GM18505 (cell line): Measurements from ENCODE around the gene TENT4B.

ENCODE experiments used
- ATAC-seq: cut with Tn5 transposase; IDR thresholded peaks from one replicate; pipeline ENCODE4 v1.9.1; 2021; ENCODE audit not compliant: unreplicated experiment
- POLR2A ChIP-seq: IDR thresholded peaks from 4 replicates; pipeline ENCODE4 v1.6.1; 2011; ENCODE audit warnings: borderline replicate concordance; ENCODE audit not compliant: insufficient read depth, insufficient read length; ENCODE audit errors: extremely low read depth

Gene TENT4B

GRCh38 chr16:50255538-50255937 lies 102.4 kb downstream of the TENT4B start:
- ATAC-seq = no peak
- no peak for TF ChIP-seq POLR2A

- no peak for TF ChIP-seq POLR2A
- no peak for ATAC-seq
These were observed 103.5 kb downstream of the TENT4B start for GRCh38 chr16:50256604-50257003.

DNA sequence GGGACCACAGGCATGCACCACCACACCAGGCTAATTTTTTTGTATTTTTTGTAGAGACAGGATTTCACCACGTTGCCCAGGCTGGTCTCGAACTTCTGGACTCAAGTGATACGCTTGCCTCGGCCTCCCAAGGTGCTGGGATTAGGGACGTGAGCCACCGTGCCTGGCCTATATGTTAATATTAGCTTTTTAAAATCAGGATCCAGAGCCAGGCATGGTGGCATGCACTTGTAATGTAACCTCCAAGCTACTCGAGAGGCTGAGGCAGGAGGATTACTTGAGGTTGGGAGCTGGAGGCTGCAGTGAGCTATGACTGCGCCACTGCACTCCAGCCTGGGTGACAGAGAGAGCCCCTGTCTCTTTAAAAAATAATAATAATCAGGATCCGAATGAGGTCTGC lies 104.8 kb downstream of the TENT4B start:
- ATAC-seq = no peak
- TF ChIP-seq POLR2A = no peak

DNA sequence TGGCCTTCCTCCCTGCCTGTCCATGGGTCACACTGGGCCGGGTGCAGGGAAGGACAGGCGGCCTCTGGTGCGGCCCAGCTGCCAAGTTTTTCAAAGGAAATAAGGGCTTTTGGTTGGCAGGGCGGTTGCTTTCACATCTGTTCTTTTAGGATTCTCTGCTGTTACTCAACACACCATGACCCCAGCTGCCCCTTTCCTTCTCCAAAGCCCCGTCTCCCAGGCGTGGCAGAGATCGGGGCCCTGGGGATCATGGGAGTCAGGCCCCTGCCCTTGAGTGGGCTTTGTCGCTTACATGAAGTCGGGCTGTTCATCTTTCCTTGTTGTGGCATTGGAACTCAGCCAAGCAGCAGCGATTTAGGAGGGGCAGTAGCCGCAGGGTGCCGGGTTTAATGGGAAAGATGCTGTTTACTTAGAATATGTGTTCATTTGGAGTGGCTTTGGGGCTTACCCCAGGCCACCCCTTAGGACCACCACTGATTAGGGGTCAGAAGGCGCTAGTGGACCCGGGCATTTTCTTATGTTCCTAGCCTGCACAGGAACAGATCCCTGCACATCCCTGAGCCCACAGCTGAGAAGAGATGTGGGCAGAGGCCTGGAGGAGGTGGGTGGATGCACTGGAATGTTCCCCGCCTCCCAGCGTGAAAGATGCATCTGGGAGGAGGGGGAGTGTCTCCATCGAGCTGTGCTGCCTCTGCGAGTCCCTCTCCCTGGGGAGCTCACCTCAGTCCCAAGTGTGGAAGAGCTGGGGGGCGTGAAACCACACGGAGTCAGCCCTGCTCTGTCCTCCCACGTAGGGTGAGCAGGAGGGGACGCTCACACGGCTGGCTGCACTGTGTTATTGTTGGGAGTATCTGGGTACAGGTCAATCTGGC lies 106.5 kb downstream of the TENT4B start:
- no peak for ATAC-seq
- TF ChIP-seq POLR2A = no peak

- ATAC-seq = no peak
- no peak for TF ChIP-seq POLR2A
These were observed 107.4 kb downstream of the TENT4B start for GRCh38 chr16:50260206-50261159.

DNA sequence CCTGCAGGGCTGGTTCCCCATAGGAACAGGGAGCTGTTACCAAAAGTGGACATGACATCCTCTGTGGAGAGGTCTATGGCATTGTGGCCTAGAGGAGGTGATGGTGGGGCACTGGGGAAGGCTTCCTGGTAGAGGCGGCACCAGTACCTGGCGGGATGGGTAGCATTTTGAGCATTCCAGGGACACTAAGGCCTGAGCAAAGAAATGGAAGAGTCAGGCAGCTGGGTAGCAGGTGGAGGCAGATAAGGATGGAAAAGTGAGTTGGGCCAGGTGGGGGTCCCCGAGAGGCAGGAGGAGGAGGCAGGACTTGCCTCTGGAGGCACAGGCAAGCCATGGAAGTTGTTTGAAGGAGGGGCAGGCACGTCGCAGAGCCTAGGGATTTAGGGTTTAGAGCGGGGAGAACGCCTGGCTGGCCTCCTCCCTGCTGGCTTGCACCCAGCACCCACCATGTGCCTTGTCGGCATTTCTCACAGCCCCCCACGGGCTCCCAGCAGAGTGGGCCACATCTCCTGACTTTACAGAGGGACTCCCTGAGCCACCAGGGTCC lies 108.1 kb downstream of the TENT4B start:
- no peak for TF ChIP-seq POLR2A
- no peak for ATAC-seq

DNA sequence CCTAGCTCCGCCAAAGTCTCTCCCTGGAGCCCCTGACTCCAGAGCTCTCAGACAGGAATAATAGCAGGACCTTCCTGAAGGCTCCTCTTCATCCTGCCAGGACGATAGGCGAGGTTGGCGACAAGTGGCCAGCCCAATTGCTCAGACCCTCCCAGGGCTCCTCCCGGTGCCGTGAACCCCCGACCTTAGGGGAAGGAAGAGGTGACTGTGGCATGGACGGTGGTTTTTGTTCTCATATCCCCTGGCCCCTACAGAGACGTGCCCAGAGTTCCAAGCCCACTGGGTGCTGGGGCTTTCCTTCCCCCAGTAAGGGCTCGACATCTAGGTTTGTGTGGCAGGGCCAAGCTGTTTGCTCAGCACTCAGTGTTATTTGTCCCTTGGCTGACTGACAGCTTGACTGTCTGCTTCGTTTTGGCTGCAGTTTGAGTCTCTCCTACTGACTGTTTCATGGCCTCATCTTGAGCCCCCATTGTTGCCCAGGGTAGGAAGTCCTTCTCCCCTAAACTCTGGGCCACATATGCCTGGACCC lies 108.7 kb downstream of the TENT4B start:
- no peak for TF ChIP-seq POLR2A
- ATAC-seq = no peak

DNA sequence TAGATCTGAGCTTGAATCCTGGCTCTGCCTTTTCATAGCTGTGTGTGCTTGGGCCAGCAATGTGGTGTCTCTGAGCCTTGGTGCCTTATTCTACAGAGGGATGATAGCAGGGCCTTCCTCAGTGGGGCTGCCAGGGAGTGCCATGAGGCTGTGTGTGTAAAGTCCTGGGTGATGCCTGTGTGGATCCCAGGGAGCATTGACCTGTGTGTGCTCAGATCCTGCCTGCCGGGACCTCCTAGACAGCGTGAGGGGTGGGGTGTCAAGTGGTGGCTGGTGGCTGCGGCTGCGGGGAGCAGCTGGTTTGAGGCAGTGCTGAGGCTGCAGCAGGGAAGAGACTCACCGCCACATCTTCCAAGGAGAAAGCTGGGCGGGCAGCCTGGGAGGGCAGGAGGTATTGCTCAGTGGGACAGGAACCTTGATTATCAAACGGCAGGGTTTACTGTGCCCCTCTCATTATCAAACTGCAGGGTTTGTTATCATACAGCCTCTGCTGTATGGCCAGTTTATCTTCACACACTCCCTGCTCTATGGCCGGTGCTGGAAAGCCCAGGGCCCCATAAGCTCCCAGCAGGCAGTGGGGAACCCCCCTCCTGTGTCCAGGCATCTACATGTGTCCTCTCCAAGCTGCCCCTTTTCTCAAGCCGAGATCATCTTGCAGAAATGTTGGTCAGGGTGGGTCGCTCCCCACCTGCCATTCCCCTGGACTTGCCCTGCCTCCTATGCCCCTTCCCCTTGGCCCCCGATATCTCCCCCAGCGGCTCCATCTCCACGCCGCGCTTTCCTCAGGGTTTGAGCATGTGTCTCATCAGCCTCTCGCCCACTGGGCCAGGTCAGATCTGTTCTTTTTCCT lies 110.2 kb downstream of the TENT4B start:
- TF ChIP-seq POLR2A = no peak

DNA sequence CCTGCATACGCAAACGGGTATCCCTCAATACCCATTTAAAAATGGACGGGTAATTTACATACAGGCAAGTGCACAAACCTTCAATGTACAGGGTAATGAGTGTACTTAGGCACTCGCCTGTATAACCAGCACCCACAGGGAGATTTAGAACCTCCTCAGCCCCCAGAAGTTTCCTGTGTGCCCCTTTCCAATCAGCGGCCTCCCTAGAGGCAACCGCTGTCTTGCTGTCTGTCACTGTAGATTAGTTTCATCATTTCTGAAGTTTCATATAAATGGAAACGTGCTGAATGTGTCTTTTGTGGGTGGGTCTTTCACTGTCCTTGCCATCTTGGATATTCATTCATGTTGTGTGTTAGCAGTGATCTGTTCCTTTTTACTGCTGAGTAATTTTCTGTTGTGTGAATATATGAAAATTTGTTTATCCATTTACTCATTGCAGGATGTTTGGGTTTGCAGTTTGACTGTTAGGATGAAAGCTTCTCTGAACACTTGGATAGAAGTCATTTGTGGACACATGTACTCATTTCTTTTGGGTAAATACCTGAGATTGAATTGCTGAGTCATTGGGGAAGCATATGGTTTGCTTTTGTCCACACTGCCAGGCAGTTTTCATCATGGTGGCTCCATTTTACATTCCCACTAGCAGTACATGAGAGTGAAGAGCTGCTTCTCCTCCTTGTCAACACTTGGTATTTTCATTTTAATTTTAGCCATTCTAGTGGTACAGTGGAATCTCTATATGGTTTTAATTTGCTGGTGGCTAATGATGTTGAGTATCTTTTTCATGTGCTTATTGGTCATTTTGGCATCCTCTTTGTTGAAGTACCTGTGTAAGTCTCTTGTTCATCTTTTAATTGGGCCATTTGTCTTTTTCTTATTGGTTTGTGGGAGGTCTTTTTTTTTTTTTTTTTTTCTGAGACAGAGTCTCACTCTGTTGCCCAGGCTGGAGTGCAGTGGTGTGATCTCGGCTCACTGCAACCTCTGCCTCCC lies 111.1 kb downstream of the TENT4B start:
- ATAC-seq = no peak
- TF ChIP-seq POLR2A = no peak

More for the DNA sequence above, 110.2 kb downstream of the TENT4B start:
- ATAC-seq = no peak

- ATAC-seq = no peak
- no peak for TF ChIP-seq POLR2A
These were observed 112.2 kb downstream of the TENT4B start for GRCh38 chr16:50265260-50265659.

- no peak for TF ChIP-seq POLR2A
- ATAC-seq = no peak
These were observed 112.7 kb downstream of the TENT4B start for GRCh38 chr16:50265716-50266336.

- TF ChIP-seq POLR2A = peak; percentile 79
- peak; percentile 79 for ATAC-seq
These were observed 113.4 kb downstream of the TENT4B start, which contains the start of gene ADCY7 for GRCh38 chr16:50266337-50267091. TSS of gene ADCY7 (plus strand) at chr16:50266551. CDS start at chr16:50288180, 21,629 bp downstream.
